ENCODE measurements around the gene LEUTX. TPM values are rescaled to one million over a fixed set of nuclear protein-coding genes. Genes with fewer than 3 reads are reported as not detected.
A peak's percentile ranks its signal among the peaks of the same experiment; 100 is the strongest.

Gene LEUTX
- total and polyA plus RNA-seq, 2 donors (not counting 1 experiment from before 2014, with no cell fraction given), result not detected

DNA sequence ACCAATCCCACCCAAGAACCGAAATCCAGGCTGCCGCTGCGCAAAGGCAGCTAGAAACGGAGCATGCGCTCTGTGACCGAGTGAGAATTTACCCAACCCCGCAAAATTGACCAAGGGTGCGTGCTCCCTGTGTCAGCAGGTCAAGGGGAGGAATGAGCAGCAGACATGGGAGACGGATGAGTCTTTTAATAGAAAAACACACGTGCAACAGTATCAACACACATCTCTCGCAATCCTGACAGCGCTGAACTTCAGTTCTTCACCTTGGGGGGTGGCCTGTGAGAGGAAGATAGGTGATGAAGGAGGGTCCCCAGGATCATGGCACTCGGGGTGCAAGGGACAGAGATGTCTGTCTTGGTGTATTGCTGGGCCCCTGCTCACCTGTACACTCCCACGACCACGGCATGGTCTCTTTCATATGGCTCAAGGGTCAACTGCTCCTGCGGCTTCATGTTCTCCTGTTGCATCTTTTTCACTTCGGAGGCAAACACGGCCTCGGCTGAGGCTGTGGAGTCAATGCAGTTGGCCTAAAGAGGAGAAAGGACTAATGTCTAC, 55.7 kb downstream of the LEUTX start:
- peaks cover 45% of the 10 kb centered on the region for H3K79me2 ChIP-seq (ENCODE audit: control insufficient read depth, insufficient read depth, low read length)
- H3K9me3 Mint-ChIP-seq (ENCODE audit: insufficient read depth), result no peaks in the 10 kb centered on the region
- peak overlapping the region; percentile 92 for H3K27ac Mint-ChIP-seq
- peak overlapping the region; percentile 82 for H3K4me3 Mint-ChIP-seq
- no peaks in the 10 kb centered on the region for H3K27me3 ChIP-seq (replicated peaks in 1 of 4; ENCODE audit: control extremely low read depth in 1 of 4, control insufficient read depth in 3 of 4, insufficient read depth in 4 of 4, low read length in 3 of 4)
- WGBS (ENCODE audit: insufficient coverage), result 51% methylated on average over 15 of the region's 19 CpGs
- DNase-seq (no peak), ATAC-seq (ENCODE audit: low read depth) (no peak)
- peak overlapping the region; percentile 100 for H3K9ac ChIP-seq (ENCODE audit: low read length)
- H3K4me3 ChIP-seq (ENCODE audit: control extremely low read depth in 1 of 5, extremely low read depth in 1 of 5, insufficient read depth in 1 of 5, low read depth in 2 of 5, low read length in 4 of 5), result peak overlapping the region in 4 of 5 experiments; percentile 92 to 100 (median 98)
- peak overlapping the region; percentile 94 for H2AFZ ChIP-seq (ENCODE audit: insufficient read depth, low read depth, low read length, poor library complexity, severe bottlenecking)
- TF ChIP-seq, protein P1, sequence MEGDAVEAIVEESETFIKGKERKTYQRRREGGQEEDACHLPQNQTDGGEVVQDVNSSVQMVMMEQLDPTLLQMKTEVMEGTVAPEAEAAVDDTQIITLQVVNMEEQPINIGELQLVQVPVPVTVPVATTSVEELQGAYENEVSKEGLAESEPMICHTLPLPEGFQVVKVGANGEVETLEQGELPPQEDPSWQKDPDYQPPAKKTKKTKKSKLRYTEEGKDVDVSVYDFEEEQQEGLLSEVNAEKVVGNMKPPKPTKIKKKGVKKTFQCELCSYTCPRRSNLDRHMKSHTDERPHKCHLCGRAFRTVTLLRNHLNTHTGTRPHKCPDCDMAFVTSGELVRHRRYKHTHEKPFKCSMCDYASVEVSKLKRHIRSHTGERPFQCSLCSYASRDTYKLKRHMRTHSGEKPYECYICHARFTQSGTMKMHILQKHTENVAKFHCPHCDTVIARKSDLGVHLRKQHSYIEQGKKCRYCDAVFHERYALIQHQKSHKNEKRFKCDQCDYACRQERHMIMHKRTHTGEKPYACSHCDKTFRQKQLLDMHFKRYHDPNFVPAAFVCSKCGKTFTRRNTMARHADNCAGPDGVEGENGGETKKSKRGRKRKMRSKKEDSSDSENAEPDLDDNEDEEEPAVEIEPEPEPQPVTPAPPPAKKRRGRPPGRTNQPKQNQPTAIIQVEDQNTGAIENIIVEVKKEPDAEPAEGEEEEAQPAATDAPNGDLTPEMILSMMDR (IDR thresholded peaks at IDR 0.05), result no peak
- TF ChIP-seq EZH2 (IDR thresholded peaks at IDR 0.05; ENCODE audit: borderline replicate concordance, insufficient read depth, low read depth, low read length, poor library complexity, severe bottlenecking), result no peak
- H3K4me1 Mint-ChIP-seq, result peaks cover 28% of the 10 kb centered on the region
- CTCF ChIA-PET, result interaction anchor here (1.0 to 2.1 kb wide), 5 partner anchors 10 to 258 kb away, joined by 3 to 47 read pairs (median 8); partner anchors contain the start of genes FBL and PSMC4
- POLR2A ChIA-PET, result interaction anchor here (0.7 to 1.7 kb wide), 9 partner anchors 10 to 1516 kb away, joined by 3 to 21 read pairs (median 6); partner anchors contain the start of genes FBL and PSMC4
- no peaks in the 10 kb centered on the region for H3K27me3 Mint-ChIP-seq
- H3K4me1 ChIP-seq (ENCODE audit: control insufficient read depth in 2 of 2, insufficient read depth in 2 of 2, low read length in 2 of 2), result peaks cover 16 to 24% of the 10 kb centered on the region in 2 donors
- no peaks in the 10 kb centered on the region for H3K9me3 ChIP-seq (ENCODE audit: control extremely low read depth in 1 of 3, control insufficient read depth in 2 of 3, insufficient read depth in 1 of 3, low read length in 2 of 3)
- H4K20me1 ChIP-seq (ENCODE audit: control insufficient read depth, insufficient read depth, low read length, poor library complexity, severe bottlenecking), result peaks cover 32% of the 10 kb centered on the region
- H3K36me3 ChIP-seq (replicated peaks in 1 of 2; ENCODE audit: control extremely low read depth in 1 of 2, control insufficient read depth in 1 of 2, extremely low read depth in 1 of 2, insufficient read depth in 2 of 2, low read length in 1 of 2), result peaks cover 6 to 72% of the 10 kb centered on the region in 2 experiments
- peak overlapping the region; percentile 99 for H3K4me2 ChIP-seq (replicated peaks; ENCODE audit: low read depth, low read length, poor library complexity, severe bottlenecking)
- intact Hi-C loops (cut with micrococcal nuclease), result loop anchor here (5.0 to 10.0 kb wide), 2 partner anchors 390 to 743 kb away; partner anchors contain the start of genes SHKBP1 and SUPT5H
- H3K27ac ChIP-seq (ENCODE audit: low read length in 2 of 2), result peak overlapping the region; percentile 94 to 99

Small RNA genes lying within 50 kb of the gene (small RNA-seq; reads per million reads assigned to genes)
- gene MIR6719 (ENCODE audit: insufficient read length, low read depth, low replicate concordance), result not detected

Other genes with a start within 250 kb of the LEUTX start
- gene EID2B, start 246.0 kb upstream of the LEUTX start, total RNA-seq, result 6.0 and 7.6 TPM in 2 replicates
- gene EID2B, start 246.0 kb upstream of the LEUTX start, polyA plus RNA-seq, result 2.1 and 3.0 TPM in 2 replicates
- 13.8 and 14.1 TPM in 2 replicates for gene EID2, start 238.7 kb upstream of the LEUTX start, total RNA-seq
- gene EID2, start 238.7 kb upstream of the LEUTX start, polyA plus RNA-seq, result 5.2 and 6.2 TPM in 2 replicates
- gene LGALS13, start 176.3 kb upstream of the LEUTX start, total RNA-seq, result not detected in 2 replicates
- not detected in 2 replicates for gene LGALS13, start 176.3 kb upstream of the LEUTX start, polyA plus RNA-seq
- gene LGALS16, start 122.9 kb upstream of the LEUTX start, total RNA-seq, result not detected in 2 replicates
- not detected in 2 replicates for gene LGALS16, start 122.9 kb upstream of the LEUTX start, polyA plus RNA-seq
- gene LGALS14, start 74.4 kb upstream of the LEUTX start, total RNA-seq, result not detected in 2 replicates
- gene LGALS14, start 74.4 kb upstream of the LEUTX start, polyA plus RNA-seq, result not detected in 2 replicates
- not detected in 2 replicates for gene CLC, start 40.8 kb upstream of the LEUTX start, total RNA-seq
- gene CLC, start 40.8 kb upstream of the LEUTX start, polyA plus RNA-seq, result 0.33 TPM in 1 of 2 replicates, not detected in the other
- gene DYRK1B, start 55.3 kb downstream of the LEUTX start, total RNA-seq, result 36.6 and 44.4 TPM in 2 replicates
- 18.7 and 26.1 TPM in 2 replicates for gene DYRK1B, start 55.3 kb downstream of the LEUTX start, polyA plus RNA-seq
- 253 and 254 TPM in 2 replicates for gene FBL, start 67.5 kb downstream of the LEUTX start, total RNA-seq
- 320 and 376 TPM in 2 replicates for gene FBL, start 67.5 kb downstream of the LEUTX start, polyA plus RNA-seq
- 22.9 and 23.4 TPM in 2 replicates for gene FCGBP, start 155.8 kb downstream of the LEUTX start, total RNA-seq
- 5.7 and 11.3 TPM in 2 replicates for gene FCGBP, start 155.8 kb downstream of the LEUTX start, polyA plus RNA-seq
- gene PSMC4, start 192.3 kb downstream of the LEUTX start, total RNA-seq, result 56.6 and 58.2 TPM in 2 replicates
- 63.0 and 90.5 TPM in 2 replicates for gene PSMC4, start 192.3 kb downstream of the LEUTX start, polyA plus RNA-seq
- gene ZNF546, start 218.2 kb downstream of the LEUTX start, total RNA-seq, result 15.7 and 16.6 TPM in 2 replicates
- 1.8 and 3.8 TPM in 2 replicates for gene ZNF546, start 218.2 kb downstream of the LEUTX start, polyA plus RNA-seq

All from B cell (primary cell).